GM12878 (cell line): ENCODE data around the gene BHLHE23. TPM values are rescaled to one million over a fixed set of nuclear protein-coding genes. Genes with fewer than 3 reads are reported as not detected.

ENCODE experiments used
- ATF7 ChIP-seq: fragments of 450-650 bp; IDR thresholded peaks from 2 replicates; pipeline ENCODE4 v1.6.1; 2016; ENCODE audit warnings: low read depth, mild to moderate bottlenecking
- BACH1 ChIP-seq: fragments of 450-650 bp; IDR thresholded peaks from 2 replicates; pipeline ENCODE4 v1.6.1; 2017; ENCODE audit warnings: mild to moderate bottlenecking, borderline replicate concordance
- BCL11A ChIP-seq: IDR thresholded peaks from 2 replicates; pipeline ENCODE4 v1.6.1; 2011; ENCODE audit warnings: low read depth, low read length
- BMI1 ChIP-seq: fragments of 450-650 bp; IDR thresholded peaks from 2 replicates; pipeline ENCODE4 v1.6.1; 2016; ENCODE audit warnings: mild to moderate bottlenecking, moderate library complexity, borderline replicate concordance
- DPF2 ChIP-seq: fragments of 450-650 bp; IDR thresholded peaks from 2 replicates; pipeline ENCODE4 v1.6.1; 2017; ENCODE audit warnings: mild to moderate bottlenecking
- HDAC2 ChIP-seq: fragments of 200-600 bp; sonication (generic); IDR thresholded peaks from 2 replicates; pipeline ENCODE4 v1.6.1; 2017
- LARP7 ChIP-seq: fragments of 450-650 bp; IDR thresholded peaks from 2 replicates; pipeline ENCODE4 v1.6.1; 2017; ENCODE audit warnings: mild to moderate bottlenecking
- MTA3 ChIP-seq: IDR thresholded peaks from 2 replicates; pipeline ENCODE4 v1.6.1; 2012; ENCODE audit warnings: low read length, inconsistent platforms, borderline replicate concordance
- NBN ChIP-seq: fragments of 450-650 bp; IDR thresholded peaks from 2 replicates; pipeline ENCODE4 v1.6.1; 2016
- NFIC ChIP-seq: IDR thresholded peaks from 2 replicates; pipeline ENCODE4 v1.6.1; 2012; ENCODE audit warnings: low read depth, mild to moderate bottlenecking, inconsistent platforms, low read length, moderate library complexity
- POU2F2 ChIP-seq: IDR thresholded peaks from 3 replicates; pipeline ENCODE4 v1.6.1; 2011; ENCODE audit warnings: low read depth, mild to moderate bottlenecking, low read length, borderline replicate concordance
- RB1 ChIP-seq: fragments of 450-650 bp; formaldehyde crosslinking; IDR thresholded peaks from 2 replicates; pipeline ENCODE4 v1.6.1; 2017; ENCODE audit warnings: mild to moderate bottlenecking, borderline replicate concordance
- RUNX3 ChIP-seq: IDR thresholded peaks from 2 replicates; pipeline ENCODE4 v1.6.1; 2012; ENCODE audit warnings: low read length, inconsistent platforms
- SMAD5 ChIP-seq: IDR thresholded peaks from 2 replicates; pipeline ENCODE4 v1.6.1; 2016; ENCODE audit warnings: antibody characterized with exemption, low read depth
- TBL1XR1 ChIP-seq: IDR thresholded peaks from 2 replicates; pipeline ENCODE4 v1.6.1; 2012; ENCODE audit warnings: low read depth, low read length, improper control_type of control experiment
- YY1 ChIP-seq: IDR thresholded peaks from 2 replicates; pipeline ENCODE4 v1.6.1; 2011; ENCODE audit warnings: low read depth, mild to moderate bottlenecking, low read length
- ZSCAN29 ChIP-seq: fragments of 450-650 bp; IDR thresholded peaks from 2 replicates; pipeline ENCODE4 v1.6.1; 2017; ENCODE audit warnings: mild to moderate bottlenecking, moderate library complexity
- polyA plus RNA-seq, 11 experiments: library from polyadenylated mRNA; depleted of rRNA in 4 of 11; unstranded in 6 of 11; stranded (reverse) in 5 of 11; fragments of >200 nt; fragmentation: Nextera tagmentation in 4 of 11; fragmentation: Illumina TruSeq in 1 of 11; extraction: Ambion mirVana in 4 of 11; extraction: Trizol in 1 of 11; gene quantifications; 1 replicate in 1 of 11; 2 replicates in 10 of 11; pipeline versions ENCODE4 v1.2.1 to v1.2.3, GENCODE V29; 2011 to 2016; ENCODE audit warnings: inconsistent platforms in 2 of 11, missing spikeins in 2 of 11, low read depth in 1 of 11
- total RNA-seq, 4 experiments: library from RNA; depleted of rRNA in 3 of 4; stranded (reverse); fragments of >200 nt in 3 of 4; fragmentation: Illumina TruSeq in 1 of 4; extraction: Trizol in 1 of 4; gene quantifications; 2 replicates each; pipeline versions ENCODE4 v1.2.1 to v1.2.3, GENCODE V29; 2013 to 2021
- TF ChIP-seq, protein P1 (sequence below): fragments of 450-650 bp; IDR thresholded peaks from 2 replicates; pipeline ENCODE4 v1.6.1; 2017; ENCODE audit warnings: mild to moderate bottlenecking, moderate library complexity
- TF ChIP-seq, protein P2 (sequence below): fragments of 450-650 bp; formaldehyde crosslinking; IDR thresholded peaks from 2 replicates; pipeline ENCODE4 v1.4.0; 2020; ENCODE audit warnings: mild to moderate bottlenecking, moderate library complexity
- TF ChIP-seq, protein P3 (sequence below): fragments of 450-650 bp; conservative IDR thresholded peaks from 2 replicates; pipeline ENCODE4 v1.6.1; 2017; ENCODE audit warnings: mild to moderate bottlenecking, moderate library complexity

The BHLHE23 gene
- total and polyA plus RNA-seq, 10 of the 15 experiments (the other 5 are each of a cell fraction or from before 2014, with no cell fraction given), result 0.28 to 0.33 TPM; not detected in 8

DNA sequence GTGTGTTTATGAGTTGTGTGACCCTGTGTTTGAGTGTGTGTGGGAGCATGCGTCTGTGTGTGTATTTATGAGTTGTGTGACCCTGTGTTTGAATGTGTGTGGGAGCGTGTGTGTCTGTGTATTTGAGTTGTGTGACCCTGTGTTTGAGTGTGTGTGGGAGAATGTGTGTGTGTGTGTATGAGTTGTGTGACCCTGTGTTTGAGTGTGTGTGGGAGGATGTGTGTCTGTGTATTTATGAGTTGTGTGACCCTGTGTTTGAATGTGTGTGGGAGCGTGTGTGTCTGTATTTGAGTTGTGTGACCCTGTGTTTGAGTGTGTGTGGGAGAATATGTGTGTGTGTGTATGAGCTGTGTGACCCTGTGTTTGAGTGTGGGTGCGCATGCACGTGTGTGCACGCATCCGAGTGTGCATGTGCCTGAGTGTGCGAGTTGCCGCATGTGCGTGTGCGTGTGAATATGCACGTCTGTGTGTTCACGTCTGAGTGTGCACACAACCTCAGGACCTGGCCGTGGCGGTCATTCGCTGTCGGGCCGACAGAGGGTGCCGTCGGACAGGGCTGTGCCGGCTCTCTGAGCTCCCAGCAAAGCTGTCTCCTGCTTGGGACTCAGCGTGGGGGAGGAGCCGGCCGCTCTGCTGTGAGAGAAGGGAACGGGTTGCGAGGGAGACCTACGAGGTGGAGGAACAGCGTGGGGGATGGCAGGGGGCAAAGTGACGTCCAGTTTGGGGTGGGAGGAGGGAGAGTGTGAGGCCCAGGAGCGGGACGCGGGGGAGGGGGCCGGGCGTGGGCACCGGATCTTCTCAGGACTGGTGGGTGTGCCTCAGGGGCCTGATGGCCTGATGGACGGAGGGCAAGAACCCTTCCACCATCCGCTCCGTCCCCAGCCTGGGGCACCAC is 34.6 kb downstream of the BHLHE23 start (continued):
- peak; percentile 89; the same call in 1 of the 3 replicates for TF ChIP-seq POU2F2
- no peak for TF ChIP-seq ZSCAN29
- TF ChIP-seq HDAC2, result no peak
- TF ChIP-seq NBN, result peak; percentile 75; the same call in 1 of the 2 replicates
- TF ChIP-seq, protein P1, sequence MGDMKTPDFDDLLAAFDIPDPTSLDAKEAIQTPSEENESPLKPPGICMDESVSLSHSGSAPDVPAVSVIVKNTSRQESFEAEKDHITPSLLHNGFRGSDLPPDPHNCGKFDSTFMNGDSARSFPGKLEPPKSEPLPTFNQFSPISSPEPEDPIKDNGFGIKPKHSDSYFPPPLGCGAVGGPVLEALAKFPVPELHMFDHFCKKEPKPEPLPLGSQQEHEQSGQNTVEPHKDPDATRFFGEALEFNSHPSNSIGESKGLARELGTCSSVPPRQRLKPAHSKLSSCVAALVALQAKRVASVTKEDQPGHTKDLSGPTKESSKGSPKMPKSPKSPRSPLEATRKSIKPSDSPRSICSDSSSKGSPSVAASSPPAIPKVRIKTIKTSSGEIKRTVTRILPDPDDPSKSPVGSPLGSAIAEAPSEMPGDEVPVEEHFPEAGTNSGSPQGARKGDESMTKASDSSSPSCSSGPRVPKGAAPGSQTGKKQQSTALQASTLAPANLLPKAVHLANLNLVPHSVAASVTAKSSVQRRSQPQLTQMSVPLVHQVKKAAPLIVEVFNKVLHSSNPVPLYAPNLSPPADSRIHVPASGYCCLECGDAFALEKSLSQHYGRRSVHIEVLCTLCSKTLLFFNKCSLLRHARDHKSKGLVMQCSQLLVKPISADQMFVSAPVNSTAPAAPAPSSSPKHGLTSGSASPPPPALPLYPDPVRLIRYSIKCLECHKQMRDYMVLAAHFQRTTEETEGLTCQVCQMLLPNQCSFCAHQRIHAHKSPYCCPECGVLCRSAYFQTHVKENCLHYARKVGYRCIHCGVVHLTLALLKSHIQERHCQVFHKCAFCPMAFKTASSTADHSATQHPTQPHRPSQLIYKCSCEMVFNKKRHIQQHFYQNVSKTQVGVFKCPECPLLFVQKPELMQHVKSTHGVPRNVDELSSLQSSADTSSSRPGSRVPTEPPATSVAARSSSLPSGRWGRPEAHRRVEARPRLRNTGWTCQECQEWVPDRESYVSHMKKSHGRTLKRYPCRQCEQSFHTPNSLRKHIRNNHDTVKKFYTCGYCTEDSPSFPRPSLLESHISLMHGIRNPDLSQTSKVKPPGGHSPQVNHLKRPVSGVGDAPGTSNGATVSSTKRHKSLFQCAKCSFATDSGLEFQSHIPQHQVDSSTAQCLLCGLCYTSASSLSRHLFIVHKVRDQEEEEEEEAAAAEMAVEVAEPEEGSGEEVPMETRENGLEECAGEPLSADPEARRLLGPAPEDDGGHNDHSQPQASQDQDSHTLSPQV, result peak; percentile 9; the same call in 1 of the 2 replicates
- no peak for TF ChIP-seq SMAD5
- TF ChIP-seq BMI1, result no peak
- TF ChIP-seq, protein P2, sequence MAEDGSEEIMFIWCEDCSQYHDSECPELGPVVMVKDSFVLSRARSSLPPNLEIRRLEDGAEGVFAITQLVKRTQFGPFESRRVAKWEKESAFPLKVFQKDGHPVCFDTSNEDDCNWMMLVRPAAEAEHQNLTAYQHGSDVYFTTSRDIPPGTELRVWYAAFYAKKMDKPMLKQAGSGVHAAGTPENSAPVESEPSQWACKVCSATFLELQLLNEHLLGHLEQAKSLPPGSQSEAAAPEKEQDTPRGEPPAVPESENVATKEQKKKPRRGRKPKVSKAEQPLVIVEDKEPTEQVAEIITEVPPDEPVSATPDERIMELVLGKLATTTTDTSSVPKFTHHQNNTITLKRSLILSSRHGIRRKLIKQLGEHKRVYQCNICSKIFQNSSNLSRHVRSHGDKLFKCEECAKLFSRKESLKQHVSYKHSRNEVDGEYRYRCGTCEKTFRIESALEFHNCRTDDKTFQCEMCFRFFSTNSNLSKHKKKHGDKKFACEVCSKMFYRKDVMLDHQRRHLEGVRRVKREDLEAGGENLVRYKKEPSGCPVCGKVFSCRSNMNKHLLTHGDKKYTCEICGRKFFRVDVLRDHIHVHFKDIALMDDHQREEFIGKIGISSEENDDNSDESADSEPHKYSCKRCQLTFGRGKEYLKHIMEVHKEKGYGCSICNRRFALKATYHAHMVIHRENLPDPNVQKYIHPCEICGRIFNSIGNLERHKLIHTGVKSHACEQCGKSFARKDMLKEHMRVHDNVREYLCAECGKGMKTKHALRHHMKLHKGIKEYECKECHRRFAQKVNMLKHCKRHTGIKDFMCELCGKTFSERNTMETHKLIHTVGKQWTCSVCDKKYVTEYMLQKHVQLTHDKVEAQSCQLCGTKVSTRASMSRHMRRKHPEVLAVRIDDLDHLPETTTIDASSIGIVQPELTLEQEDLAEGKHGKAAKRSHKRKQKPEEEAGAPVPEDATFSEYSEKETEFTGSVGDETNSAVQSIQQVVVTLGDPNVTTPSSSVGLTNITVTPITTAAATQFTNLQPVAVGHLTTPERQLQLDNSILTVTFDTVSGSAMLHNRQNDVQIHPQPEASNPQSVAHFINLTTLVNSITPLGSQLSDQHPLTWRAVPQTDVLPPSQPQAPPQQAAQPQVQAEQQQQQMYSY (CRISPR knock-in tag), result no peak
- TF ChIP-seq, protein P3, sequence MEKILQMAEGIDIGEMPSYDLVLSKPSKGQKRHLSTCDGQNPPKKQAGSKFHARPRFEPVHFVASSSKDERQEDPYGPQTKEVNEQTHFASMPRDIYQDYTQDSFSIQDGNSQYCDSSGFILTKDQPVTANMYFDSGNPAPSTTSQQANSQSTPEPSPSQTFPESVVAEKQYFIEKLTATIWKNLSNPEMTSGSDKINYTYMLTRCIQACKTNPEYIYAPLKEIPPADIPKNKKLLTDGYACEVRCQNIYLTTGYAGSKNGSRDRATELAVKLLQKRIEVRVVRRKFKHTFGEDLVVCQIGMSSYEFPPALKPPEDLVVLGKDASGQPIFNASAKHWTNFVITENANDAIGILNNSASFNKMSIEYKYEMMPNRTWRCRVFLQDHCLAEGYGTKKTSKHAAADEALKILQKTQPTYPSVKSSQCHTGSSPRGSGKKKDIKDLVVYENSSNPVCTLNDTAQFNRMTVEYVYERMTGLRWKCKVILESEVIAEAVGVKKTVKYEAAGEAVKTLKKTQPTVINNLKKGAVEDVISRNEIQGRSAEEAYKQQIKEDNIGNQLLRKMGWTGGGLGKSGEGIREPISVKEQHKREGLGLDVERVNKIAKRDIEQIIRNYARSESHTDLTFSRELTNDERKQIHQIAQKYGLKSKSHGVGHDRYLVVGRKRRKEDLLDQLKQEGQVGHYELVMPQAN, result no peak
- TF ChIP-seq BACH1, result 0 out of 2 replicates have a peak, but pooled peaks have one; percentile 31
- TF ChIP-seq BCL11A, result no peak
- no peak for TF ChIP-seq MTA3
- TF ChIP-seq NFIC, result no peak
- TF ChIP-seq DPF2, result 0 out of 2 replicates have a peak, but pooled peaks have one; percentile 50
- no peak for TF ChIP-seq ATF7
- TF ChIP-seq YY1, result peak; percentile 78
- peak; percentile 75; the same call in 1 of the 2 replicates for TF ChIP-seq LARP7
- TF ChIP-seq TBL1XR1, result no peak
- TF ChIP-seq RB1, result peak; percentile 74; the same call in 1 of the 2 replicates
- peak; percentile 60 for TF ChIP-seq RUNX3
